Liver (tissue), 9 donors: ENCODE measurements around the gene CDK17. TPM values are rescaled to one million over a fixed set of nuclear protein-coding genes. Genes with fewer than 3 reads are reported as not detected.

Source experiments
- DNase-seq: peaks from one replicate; pipeline ENCODE4 v3.0.0-alpha.2; 2017; ENCODE audit warnings: low spot score
- H3K27ac ChIP-seq, 2 donors: one replicate each; pipeline ENCODE4 v1.7.0; 2013; ENCODE audit warnings: inconsistent platforms in 2 of 2, low read length in 2 of 2, control low read depth in 1 of 2, low read depth in 1 of 2, mild to moderate bottlenecking in 1 of 2
- H3K27me3 ChIP-seq, 4 donors: one replicate each; pipeline versions ENCODE4 v1.6.1 to v1.7.0; 2013; ENCODE audit warnings: low read length in 3 of 4, inconsistent platforms in 1 of 4, mild to moderate bottlenecking in 1 of 4, moderate library complexity in 1 of 4; ENCODE audit not compliant: control insufficient read depth in 4 of 4, insufficient read depth in 4 of 4
- H3K36me3 ChIP-seq, 4 donors: one replicate each; pipeline versions ENCODE4 v1.6.1 to v1.7.0; 2013; ENCODE audit warnings: low read length in 3 of 4, mild to moderate bottlenecking in 3 of 4, low read depth in 1 of 4, moderate library complexity in 1 of 4; ENCODE audit not compliant: control insufficient read depth in 4 of 4, insufficient read depth in 3 of 4
- H3K4me1 ChIP-seq, 4 donors: one replicate each; pipeline versions ENCODE4 v1.6.1 to v1.7.0; 2013; ENCODE audit warnings: low read length in 3 of 4, mild to moderate bottlenecking in 3 of 4, moderate library complexity in 1 of 4; ENCODE audit not compliant: control insufficient read depth in 4 of 4, insufficient read depth in 4 of 4
- H3K4me3 ChIP-seq, 3 donors: one replicate each; pipeline versions ENCODE4 v1.6.1 to v1.7.0; 2013; ENCODE audit warnings: low read length in 3 of 3, control low read depth in 1 of 3, low read depth in 1 of 3, mild to moderate bottlenecking in 1 of 3
- H3K9ac ChIP-seq, 2 donors: one replicate each; pipeline ENCODE4 v1.7.0; 2013; ENCODE audit warnings: low read length in 2 of 2, mild to moderate bottlenecking in 2 of 2, moderate library complexity in 2 of 2, control low read depth in 1 of 2, low read depth in 1 of 2
- H3K9me3 ChIP-seq, 4 donors: one replicate each; pipeline versions ENCODE4 v1.6.1 to v1.7.0; 2013; ENCODE audit warnings: low read length in 3 of 4; ENCODE audit not compliant: control insufficient read depth in 4 of 4
- EGR1 ChIP-seq, 2 donors: IDR thresholded peaks; 2 replicates each; pipeline ENCODE4 v1.6.1; 2016 to 2018; ENCODE audit warnings: antibody characterized with exemption in 2 of 2, low read depth in 2 of 2
- GABPA ChIP-seq, 2 donors: IDR thresholded peaks in 1 of 2; conservative IDR thresholded peaks in 1 of 2; 2 replicates each; pipeline ENCODE4 v1.6.1; 2016; ENCODE audit warnings: antibody characterized with exemption in 2 of 2, mild to moderate bottlenecking in 1 of 2, moderate library complexity in 1 of 2
- HNF4A ChIP-seq, 2 donors: conservative IDR thresholded peaks; 2 replicates each; pipeline ENCODE4 v1.6.1; 2016; ENCODE audit warnings: antibody characterized with exemption in 2 of 2, mild to moderate bottlenecking in 2 of 2
- HNF4G ChIP-seq: IDR thresholded peaks from 2 replicates; pipeline ENCODE4 v1.6.1; 2016; ENCODE audit warnings: antibody characterized with exemption
- JUND ChIP-seq, 2 donors: IDR thresholded peaks; 2 replicates each; pipeline ENCODE4 v1.6.1; 2016; ENCODE audit warnings: antibody characterized with exemption in 2 of 2
- NR2F2 ChIP-seq: IDR thresholded peaks from 2 replicates; pipeline ENCODE4 v1.6.1; 2016; ENCODE audit warnings: antibody characterized with exemption
- RAD21 ChIP-seq, 2 donors: IDR thresholded peaks; 2 replicates each; pipeline ENCODE4 v1.6.1; 2016; ENCODE audit warnings: antibody characterized with exemption in 2 of 2, mild to moderate bottlenecking in 2 of 2
- SP1 ChIP-seq: IDR thresholded peaks from 2 replicates; pipeline ENCODE4 v1.6.1; 2018; ENCODE audit warnings: antibody characterized with exemption, mild to moderate bottlenecking
- TAF1 ChIP-seq: conservative IDR thresholded peaks from 2 replicates; pipeline ENCODE4 v1.6.1; 2016; ENCODE audit warnings: antibody characterized with exemption, mild to moderate bottlenecking
- YY1 ChIP-seq: IDR thresholded peaks from 2 replicates; pipeline ENCODE4 v1.6.1; 2016; ENCODE audit warnings: antibody characterized with exemption, mild to moderate bottlenecking
- WGBS: extraction: QIAGEN DNeasy Blood & Tissue Kit; methylation state at CpG from one replicate; pipeline ENCODE4 v1.1.7; 2013; 5-methylcytosine and 5-hydroxymethylcytosine counted together
- polyA plus RNA-seq, 2 donors: library from polyadenylated mRNA; stranded (reverse) in 1 of 2; unstranded in 1 of 2; fragments of 200-250 nt in 1 of 2; fragments of >200 nt in 1 of 2; fragmentation: Nextera tagmentation in 1 of 2; extraction: Ambion mirVana in 1 of 2; gene quantifications; one replicate each; pipeline versions ENCODE4 v1.2.1 to v1.2.3, GENCODE V29; 2013 to 2015
- total RNA-seq, 2 donors: library from RNA; depleted of rRNA; stranded (reverse); fragments of >200 nt; gene quantifications; one replicate each; pipeline ENCODE4 v1.2.3, GENCODE V29; 2014
- TF ChIP-seq, protein P1 (sequence below): IDR thresholded peaks from 2 replicates; pipeline ENCODE4 v1.6.1; 2016; ENCODE audit warnings: antibody characterized with exemption
- TF ChIP-seq, protein P2 (sequence below): IDR thresholded peaks from 2 replicates; pipeline ENCODE4 v1.6.1; 2016; ENCODE audit warnings: antibody characterized with exemption
- TF ChIP-seq, protein P3 (sequence below): fragments of 150-350 bp; IDR thresholded peaks from 2 replicates; pipeline ENCODE4 v1.5.1; 2017; ENCODE audit warnings: improper control_type of control experiment, low read depth, low read length; ENCODE audit not compliant: missing input control
- TF ChIP-seq, protein P4 (sequence below): IDR thresholded peaks from 2 replicates; pipeline ENCODE4 v1.6.1; 2016; ENCODE audit warnings: antibody characterized with exemption, mild to moderate bottlenecking
- TF ChIP-seq, protein P5 (sequence below): IDR thresholded peaks from 2 replicates; pipeline ENCODE4 v1.6.1; 2016; ENCODE audit warnings: antibody characterized with exemption
- donor health status: healthy.
- donor health status: healthy.
- donor health status: healthy.
- donor health status: healthy.
- donor health status: healthy.

Gene CDK17
- total and polyA plus RNA-seq, 4 donors: 4.8 to 25.2 (median 14.9) TPM

DNA sequence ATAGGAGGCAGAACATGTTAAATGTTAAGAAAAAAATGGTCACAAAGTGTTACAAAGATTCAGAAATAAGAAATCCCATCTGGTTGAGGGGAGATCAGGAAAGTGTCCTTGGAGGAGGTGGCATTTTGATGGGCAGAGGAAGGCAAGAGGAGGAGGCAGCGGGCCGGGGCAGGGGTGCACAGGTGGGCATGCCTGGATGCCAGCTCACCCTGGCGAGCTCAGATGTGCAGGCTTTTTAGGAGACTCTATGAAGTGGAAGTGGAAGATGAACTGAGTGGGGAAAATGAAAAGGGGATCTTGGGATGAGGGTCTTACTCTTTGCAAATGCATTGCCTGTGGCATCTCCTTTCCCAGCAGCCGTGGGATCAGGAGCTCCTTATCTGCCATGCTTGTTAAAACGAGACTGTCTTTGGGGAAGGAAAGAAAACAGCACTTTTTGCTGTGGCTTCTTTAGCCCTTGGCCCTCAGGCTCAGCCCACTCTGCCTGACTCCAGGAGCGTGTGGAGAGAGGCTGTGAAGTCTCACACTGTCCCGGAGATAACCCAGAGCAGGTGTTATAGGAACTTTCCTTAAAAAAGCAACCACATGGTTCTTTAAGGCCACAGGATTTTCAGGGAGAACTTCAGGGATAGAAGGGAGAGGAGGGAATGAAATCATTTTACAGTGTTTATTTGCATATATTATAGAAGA, 143.4 kb downstream of the CDK17 start:
- H3K27me3 ChIP-seq: no peaks in the 10 kb centered on the region
- H3K9me3 ChIP-seq: no peaks in the 10 kb centered on the region
- no peak overlapping the region for H3K27ac ChIP-seq
- TF ChIP-seq RAD21 (IDR thresholded peaks at IDR 0.05): no peak
- TF ChIP-seq TAF1: no peak
- no peak for TF ChIP-seq HNF4A (conservative IDR thresholded peaks at IDR 0.05)
- TF ChIP-seq GABPA (IDR thresholded peaks at IDR 0.05 in 1 of 2, conservative IDR thresholded peaks at IDR 0.05 in 1 of 2): no peak
- no peak for TF ChIP-seq EGR1 (IDR thresholded peaks at IDR 0.05; ENCODE audit: low read depth in 2 of 2)
- TF ChIP-seq, protein P1, sequence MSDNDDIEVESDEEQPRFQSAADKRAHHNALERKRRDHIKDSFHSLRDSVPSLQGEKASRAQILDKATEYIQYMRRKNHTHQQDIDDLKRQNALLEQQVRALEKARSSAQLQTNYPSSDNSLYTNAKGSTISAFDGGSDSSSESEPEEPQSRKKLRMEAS: no peak
- TF ChIP-seq JUND (IDR thresholded peaks at IDR 0.05): no peak
- WGBS: 87% methylated on average over 7 of the region's 7 CpGs
- peaks cover 0 to 7% (median 0%) of the 10 kb centered on the region in 4 donors for H3K36me3 ChIP-seq
- H3K9ac ChIP-seq: no peak overlapping the region
- peaks cover 2 to 30% (median 8%) of the 10 kb centered on the region in 4 donors for H3K4me1 ChIP-seq
- no peak for DNase-seq
- no peak overlapping the region for H3K4me3 ChIP-seq

DNA sequence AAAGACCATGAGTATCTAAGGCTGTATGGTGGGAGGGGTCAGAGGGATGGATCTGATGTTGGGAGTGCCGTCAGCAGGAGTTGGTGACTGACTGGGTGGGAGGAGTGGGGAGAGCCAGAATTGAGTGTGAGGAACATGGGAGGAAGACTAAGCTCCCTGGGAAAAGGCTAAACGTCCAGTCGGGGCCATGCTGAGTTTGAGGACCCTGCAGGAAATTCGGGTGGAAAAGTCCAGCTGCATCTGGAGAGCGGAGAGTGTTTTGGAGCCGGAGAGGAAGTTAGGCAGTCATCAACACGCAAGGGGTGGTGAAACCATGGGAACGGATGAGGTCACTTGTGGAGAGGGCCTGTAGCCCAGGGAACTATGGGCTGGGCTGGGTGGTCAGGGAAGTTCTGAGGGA, 145.2 kb downstream of the CDK17 start:
- 74% methylated on average over 8 of the region's 8 CpGs for WGBS
- H3K9me3 ChIP-seq: no peaks in the 10 kb centered on the region
- H3K4me1 ChIP-seq: peaks cover 2 to 30% (median 8%) of the 10 kb centered on the region in 4 donors
- TF ChIP-seq SP1 (no peak), GABPA (IDR thresholded peaks at IDR 0.05 in 1 of 2, conservative IDR thresholded peaks at IDR 0.05 in 1 of 2) (no peak), NR2F2 (peak; percentile 92)
- TF ChIP-seq, protein P2, sequence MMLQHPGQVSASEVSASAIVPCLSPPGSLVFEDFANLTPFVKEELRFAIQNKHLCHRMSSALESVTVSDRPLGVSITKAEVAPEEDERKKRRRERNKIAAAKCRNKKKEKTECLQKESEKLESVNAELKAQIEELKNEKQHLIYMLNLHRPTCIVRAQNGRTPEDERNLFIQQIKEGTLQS: no peak
- TF ChIP-seq, protein P3, sequence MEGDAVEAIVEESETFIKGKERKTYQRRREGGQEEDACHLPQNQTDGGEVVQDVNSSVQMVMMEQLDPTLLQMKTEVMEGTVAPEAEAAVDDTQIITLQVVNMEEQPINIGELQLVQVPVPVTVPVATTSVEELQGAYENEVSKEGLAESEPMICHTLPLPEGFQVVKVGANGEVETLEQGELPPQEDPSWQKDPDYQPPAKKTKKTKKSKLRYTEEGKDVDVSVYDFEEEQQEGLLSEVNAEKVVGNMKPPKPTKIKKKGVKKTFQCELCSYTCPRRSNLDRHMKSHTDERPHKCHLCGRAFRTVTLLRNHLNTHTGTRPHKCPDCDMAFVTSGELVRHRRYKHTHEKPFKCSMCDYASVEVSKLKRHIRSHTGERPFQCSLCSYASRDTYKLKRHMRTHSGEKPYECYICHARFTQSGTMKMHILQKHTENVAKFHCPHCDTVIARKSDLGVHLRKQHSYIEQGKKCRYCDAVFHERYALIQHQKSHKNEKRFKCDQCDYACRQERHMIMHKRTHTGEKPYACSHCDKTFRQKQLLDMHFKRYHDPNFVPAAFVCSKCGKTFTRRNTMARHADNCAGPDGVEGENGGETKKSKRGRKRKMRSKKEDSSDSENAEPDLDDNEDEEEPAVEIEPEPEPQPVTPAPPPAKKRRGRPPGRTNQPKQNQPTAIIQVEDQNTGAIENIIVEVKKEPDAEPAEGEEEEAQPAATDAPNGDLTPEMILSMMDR: no peak
- no peaks in the 10 kb centered on the region for H3K27me3 ChIP-seq
- no peak overlapping the region for H3K4me3 ChIP-seq
- peaks cover 0 to 4% (median 1%) of the 10 kb centered on the region in 4 donors for H3K36me3 ChIP-seq
- no peak for DNase-seq
- H3K27ac ChIP-seq: peak overlapping the region; percentile 49 to 56
- no peak overlapping the region for H3K9ac ChIP-seq

DNA sequence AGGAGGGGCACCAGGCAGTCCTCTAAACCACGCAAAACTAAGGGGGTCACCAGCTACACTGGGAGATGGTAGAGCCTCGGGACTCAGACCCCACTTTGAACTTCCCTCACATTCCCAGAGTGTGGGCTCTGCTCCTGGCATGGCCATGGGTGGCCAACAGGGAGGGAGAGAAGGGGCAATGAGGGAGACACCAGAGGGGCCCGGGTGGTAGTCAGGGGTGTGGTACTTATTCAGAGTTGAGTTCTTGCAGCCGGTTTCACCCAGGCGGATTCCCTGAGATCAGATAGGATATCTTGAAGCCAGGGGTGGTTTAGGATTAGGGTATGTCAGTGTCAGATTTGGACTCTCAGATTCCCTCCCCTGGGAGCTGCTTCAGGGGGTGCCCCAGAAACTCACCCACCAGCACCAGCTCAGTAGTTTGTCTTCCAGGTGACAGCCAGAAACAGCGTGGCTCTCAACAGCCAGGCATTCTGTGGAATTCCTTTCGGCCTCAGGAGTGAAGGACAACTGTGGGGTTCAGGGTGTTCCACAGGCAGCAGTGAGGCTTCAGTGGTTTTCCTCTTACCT, 150.0 kb downstream of the CDK17 start:
- 93% methylated on average over 7 of the region's 7 CpGs for WGBS
- TF ChIP-seq YY1: no peak
- TF ChIP-seq, protein P4, sequence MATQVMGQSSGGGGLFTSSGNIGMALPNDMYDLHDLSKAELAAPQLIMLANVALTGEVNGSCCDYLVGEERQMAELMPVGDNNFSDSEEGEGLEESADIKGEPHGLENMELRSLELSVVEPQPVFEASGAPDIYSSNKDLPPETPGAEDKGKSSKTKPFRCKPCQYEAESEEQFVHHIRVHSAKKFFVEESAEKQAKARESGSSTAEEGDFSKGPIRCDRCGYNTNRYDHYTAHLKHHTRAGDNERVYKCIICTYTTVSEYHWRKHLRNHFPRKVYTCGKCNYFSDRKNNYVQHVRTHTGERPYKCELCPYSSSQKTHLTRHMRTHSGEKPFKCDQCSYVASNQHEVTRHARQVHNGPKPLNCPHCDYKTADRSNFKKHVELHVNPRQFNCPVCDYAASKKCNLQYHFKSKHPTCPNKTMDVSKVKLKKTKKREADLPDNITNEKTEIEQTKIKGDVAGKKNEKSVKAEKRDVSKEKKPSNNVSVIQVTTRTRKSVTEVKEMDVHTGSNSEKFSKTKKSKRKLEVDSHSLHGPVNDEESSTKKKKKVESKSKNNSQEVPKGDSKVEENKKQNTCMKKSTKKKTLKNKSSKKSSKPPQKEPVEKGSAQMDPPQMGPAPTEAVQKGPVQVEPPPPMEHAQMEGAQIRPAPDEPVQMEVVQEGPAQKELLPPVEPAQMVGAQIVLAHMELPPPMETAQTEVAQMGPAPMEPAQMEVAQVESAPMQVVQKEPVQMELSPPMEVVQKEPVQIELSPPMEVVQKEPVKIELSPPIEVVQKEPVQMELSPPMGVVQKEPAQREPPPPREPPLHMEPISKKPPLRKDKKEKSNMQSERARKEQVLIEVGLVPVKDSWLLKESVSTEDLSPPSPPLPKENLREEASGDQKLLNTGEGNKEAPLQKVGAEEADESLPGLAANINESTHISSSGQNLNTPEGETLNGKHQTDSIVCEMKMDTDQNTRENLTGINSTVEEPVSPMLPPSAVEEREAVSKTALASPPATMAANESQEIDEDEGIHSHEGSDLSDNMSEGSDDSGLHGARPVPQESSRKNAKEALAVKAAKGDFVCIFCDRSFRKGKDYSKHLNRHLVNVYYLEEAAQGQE: no peak
- TF ChIP-seq, protein P2: no peak
- no peak for TF ChIP-seq HNF4G
- TF ChIP-seq, protein P5, sequence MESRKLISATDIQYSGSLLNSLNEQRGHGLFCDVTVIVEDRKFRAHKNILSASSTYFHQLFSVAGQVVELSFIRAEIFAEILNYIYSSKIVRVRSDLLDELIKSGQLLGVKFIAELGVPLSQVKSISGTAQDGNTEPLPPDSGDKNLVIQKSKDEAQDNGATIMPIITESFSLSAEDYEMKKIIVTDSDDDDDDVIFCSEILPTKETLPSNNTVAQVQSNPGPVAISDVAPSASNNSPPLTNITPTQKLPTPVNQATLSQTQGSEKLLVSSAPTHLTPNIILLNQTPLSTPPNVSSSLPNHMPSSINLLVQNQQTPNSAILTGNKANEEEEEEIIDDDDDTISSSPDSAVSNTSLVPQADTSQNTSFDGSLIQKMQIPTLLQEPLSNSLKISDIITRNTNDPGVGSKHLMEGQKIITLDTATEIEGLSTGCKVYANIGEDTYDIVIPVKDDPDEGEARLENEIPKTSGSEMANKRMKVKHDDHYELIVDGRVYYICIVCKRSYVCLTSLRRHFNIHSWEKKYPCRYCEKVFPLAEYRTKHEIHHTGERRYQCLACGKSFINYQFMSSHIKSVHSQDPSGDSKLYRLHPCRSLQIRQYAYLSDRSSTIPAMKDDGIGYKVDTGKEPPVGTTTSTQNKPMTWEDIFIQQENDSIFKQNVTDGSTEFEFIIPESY: no peak
- no peak for TF ChIP-seq NR2F2
- TF ChIP-seq TAF1: no peak
- no peak for TF ChIP-seq EGR1 (IDR thresholded peaks at IDR 0.05; ENCODE audit: low read depth in 2 of 2)
- TF ChIP-seq, protein P3: no peak

More for the DNA sequence above, 150.0 kb downstream of the CDK17 start:
- no peak for DNase-seq
- no peak overlapping the region for H3K4me3 ChIP-seq
- H3K9ac ChIP-seq: no peak overlapping the region
- H3K27me3 ChIP-seq: no peaks in the 10 kb centered on the region
- peaks cover 0 to 13% (median 4%) of the 10 kb centered on the region in 4 donors for H3K4me1 ChIP-seq
- no peak overlapping the region for H3K27ac ChIP-seq
- H3K9me3 ChIP-seq: no peaks in the 10 kb centered on the region
- H3K36me3 ChIP-seq: peaks cover 0 to 6% (median 3%) of the 10 kb centered on the region in 4 donors
